GM10266 (cell line): ENCODE measurements around the gene DUSP11.

Experiments used
- DNase-seq: peaks from one replicate; pipeline ENCODE4 v3.0.0; 2012; ENCODE audit errors: extremely low spot score
- TF ChIP-seq, protein P1 (sequence below): IDR thresholded peaks from 2 replicates; pipeline ENCODE4 v1.5.1; 2012; ENCODE audit warnings: mild to moderate bottlenecking, low read depth; ENCODE audit not compliant: control insufficient read depth, insufficient read depth; ENCODE audit errors: missing control alignments

Gene DUSP11

DNA sequence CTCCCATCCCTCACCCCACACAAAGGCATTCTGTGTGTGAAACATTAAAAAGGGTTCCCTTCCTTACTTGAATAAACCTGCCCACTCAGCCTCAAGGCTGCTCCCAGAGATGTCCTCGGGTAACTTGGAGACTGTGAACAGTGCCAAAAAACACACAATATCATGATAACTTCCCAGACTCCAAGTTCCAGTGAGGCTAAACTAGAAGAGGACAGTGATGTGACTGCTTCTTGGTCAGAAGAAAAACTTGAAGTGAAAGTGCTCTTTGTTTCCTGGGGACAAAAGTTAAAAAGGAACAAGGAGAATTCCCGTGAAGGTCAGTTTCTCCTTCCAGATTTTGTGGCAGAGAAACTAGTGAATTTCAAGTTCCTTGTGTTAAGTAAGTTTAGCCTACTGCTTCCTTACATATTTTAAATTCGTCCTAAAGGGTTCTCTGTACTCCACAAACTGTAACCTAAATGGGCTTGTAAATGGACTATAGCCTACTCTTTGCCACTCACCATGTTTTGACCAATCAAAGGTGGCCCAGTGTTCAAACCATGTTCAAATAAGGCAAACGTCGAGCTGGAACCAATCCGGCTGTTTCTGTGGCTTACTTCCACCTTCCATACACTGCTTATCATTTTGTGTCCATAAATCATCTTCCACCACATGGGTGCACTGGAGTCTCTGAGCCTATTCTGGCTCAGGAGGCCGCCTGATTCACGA is 63.2 kb downstream of the DUSP11 start:
- TF ChIP-seq, protein P1, sequence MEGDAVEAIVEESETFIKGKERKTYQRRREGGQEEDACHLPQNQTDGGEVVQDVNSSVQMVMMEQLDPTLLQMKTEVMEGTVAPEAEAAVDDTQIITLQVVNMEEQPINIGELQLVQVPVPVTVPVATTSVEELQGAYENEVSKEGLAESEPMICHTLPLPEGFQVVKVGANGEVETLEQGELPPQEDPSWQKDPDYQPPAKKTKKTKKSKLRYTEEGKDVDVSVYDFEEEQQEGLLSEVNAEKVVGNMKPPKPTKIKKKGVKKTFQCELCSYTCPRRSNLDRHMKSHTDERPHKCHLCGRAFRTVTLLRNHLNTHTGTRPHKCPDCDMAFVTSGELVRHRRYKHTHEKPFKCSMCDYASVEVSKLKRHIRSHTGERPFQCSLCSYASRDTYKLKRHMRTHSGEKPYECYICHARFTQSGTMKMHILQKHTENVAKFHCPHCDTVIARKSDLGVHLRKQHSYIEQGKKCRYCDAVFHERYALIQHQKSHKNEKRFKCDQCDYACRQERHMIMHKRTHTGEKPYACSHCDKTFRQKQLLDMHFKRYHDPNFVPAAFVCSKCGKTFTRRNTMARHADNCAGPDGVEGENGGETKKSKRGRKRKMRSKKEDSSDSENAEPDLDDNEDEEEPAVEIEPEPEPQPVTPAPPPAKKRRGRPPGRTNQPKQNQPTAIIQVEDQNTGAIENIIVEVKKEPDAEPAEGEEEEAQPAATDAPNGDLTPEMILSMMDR, result no peak
- DNase-seq, result peak; percentile 31

DNA sequence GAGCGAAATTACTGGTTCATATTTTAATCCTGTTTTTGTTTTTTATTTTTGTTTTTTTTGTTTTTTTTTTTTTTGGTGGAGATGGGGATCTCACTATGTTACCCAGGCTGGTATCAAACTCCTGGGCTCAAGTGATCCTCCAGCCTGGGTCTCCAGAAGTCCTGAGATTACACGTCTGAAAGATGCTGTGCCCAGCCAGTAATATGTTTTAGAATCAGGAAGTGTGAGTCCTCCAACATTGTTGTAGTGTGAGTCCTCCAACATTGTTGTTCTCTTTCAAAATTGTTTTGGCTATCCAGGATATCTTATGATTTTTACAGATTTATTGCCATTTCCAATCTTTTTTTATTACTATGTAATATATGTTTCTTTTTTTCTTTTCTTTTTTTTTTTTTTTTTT is 65.8 kb downstream of the DUSP11 start:
- no peak for DNase-seq
- TF ChIP-seq, protein P1, result no peak
